NCI-H2196 (cell line): ENCODE results near the gene PFDN6.

Experiments
- DNase-seq: peaks from one replicate; lab custom pipeline; 2025; ENCODE audit not compliant: unreplicated experiment; lab: John Stamatoyannopoulos, UW

Gene PFDN6

DNA sequence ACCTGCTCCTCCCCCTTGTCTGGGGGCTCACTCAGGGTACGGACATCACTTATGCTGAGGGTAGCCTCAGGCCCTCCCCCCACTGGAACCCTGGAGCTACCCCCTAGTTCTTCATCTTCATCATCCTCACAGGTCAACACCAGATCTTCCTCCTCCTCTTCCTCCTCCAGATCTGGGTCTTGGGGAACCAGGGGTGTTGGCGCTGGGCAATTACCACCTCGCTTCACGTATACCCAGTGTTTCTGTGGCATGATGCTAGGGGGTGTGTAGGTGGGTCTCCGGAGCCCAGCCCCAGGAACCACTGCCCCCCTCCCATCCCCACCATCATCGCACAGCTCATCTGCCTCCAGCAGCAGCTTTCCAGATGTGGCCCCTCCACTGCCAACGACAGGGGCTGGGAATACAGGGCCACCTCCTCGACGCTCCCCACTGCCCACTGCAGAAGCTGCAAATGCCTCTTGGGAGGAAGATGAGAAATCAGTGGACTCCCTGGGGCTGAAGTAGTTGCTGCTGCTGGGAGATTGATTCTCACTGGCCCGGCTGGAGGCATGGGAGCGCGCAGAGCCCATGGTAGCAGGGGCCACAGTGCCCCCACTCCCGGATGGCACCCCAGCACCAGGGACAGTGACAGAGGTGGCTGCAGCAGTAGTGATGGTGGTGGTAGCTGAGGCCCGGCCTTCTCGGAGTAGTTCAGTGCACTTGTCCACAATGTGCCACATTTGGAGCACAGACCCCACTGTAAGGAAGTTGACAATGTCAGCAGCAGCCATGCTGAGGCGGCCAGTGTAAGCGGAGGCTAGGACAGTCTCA, 26.6 kb downstream of the PFDN6 start:
- DNase-seq = no peak

DNA sequence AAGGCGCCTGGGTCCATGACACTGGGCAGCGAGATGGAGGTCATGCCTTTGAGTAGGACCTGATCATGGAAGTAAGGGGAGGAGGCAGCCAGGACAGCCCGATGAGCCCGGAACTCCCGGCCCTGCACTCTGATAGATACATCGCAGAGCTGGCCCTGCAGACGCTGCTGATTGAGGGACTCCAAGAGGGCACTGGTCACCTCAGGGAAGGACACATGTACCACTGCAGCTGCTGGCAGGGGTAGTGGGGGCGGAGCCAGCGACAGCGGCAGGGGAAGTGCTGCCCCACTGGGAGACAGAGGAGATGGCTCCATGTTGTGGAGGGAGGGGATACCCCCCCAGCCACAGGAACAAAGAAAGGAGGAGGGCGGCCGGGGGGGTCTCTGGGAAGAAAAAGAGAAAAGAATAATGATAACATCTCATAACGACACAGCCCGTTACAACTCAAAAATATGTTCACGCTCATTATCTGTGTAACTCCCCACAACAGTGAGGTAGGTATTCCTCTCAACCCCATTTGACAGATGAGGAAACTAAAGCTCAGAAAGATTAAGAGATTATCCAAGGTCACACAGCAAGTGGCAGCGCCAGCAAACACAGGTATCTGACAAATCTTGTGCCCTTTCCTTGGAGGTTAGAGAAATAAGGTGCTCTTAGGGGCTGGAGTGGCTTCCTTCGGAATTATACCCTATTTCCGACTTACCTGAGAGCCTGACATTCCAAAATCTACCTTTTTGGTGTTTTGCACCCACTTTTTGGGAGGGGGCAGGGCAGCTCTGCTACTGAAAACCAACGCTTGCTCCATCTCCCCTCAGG, 27.4 kb downstream of the PFDN6 start:
- DNase-seq = no peak

DNA sequence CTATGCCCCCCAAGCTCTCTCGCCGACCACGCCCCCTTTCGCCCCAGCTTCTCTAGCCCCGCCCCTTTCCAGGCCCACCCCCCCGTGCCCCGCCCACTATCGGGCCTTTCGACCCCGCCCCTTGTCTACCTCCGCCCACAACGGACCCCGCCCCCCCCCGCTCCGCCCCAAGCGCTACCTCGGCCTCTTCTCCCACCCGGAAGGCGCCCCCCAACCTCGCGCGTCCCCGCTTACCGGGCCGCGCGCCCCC, 27.9 kb downstream of the PFDN6 start:
- DNase-seq = no peak

DNA sequence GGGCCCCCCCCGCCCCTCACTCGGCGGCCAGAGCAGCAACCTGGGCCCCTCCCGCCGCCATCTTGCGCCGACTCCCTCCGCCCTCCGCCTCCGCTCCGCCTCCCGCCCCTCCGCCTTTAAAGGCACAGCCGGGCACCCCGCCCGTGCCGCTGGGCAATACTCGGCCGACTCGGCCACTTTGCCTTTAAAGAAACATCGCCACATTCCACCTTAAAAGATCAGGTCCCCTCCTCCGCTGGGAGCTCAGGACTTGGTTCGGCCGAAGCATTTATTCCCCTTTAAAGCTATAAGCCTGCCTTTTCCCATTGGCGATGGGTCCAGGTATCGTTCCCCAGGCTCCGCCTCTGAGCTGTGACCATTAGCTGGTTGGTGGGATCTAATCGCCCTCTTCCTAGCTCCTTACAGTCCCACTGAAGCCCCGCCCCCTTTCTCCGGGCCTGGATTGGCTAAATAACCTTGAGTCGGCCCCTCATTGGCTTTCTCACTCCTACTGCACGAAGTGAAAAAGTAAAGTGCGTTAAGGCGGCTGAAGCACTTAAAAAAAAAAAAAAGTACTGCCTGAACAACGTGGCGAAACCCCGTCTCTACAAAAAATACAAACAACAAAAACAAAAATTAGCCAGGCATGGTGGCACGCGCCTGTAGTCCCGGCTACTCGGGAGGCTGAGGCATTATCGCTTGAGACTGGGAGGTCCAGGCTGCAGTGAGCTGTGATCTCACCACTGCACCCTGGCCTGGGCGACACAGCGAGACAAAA, 28.4 kb downstream of the PFDN6 start, which contains the start of gene ZBTB22:
Gene ZBTB22, minus strand, starts transcription at position 76 of the 757 bp plus-strand sequence. CDS start 828 bp downstream, outside the sequence.
- DNase-seq = peak; percentile 99

DNA sequence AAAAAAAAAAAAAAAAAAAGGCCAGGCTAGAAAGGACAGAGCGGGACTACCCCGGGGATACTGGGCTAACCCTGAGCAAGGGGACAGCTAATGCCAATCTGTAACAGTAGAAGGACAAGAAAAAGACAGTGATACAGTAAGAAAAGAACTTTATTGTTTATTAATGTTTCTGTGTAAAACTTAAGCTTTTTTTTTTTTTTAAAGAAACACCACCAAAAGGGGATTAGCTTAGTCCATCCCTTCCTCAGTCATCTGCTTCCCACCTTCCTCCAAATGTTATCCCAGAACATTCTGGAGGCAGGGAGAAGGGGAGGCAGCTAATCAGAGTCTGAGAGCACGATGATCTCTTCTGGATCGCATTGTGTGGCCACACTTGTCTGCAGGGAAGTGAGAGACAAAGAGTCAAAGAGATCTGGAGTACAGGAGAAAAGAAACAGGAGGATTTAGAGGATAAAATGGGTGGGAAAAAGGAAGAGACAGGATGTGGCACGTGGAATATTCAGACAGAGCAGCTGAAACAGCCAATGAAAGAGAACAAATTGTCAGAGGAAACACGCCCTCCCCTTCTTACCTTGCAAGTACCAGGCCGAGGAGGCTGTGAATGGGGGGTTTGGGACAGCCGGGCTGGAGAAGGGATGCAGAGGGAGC, 29.1 kb downstream of the PFDN6 start:
- DNase-seq = no peak

DNA sequence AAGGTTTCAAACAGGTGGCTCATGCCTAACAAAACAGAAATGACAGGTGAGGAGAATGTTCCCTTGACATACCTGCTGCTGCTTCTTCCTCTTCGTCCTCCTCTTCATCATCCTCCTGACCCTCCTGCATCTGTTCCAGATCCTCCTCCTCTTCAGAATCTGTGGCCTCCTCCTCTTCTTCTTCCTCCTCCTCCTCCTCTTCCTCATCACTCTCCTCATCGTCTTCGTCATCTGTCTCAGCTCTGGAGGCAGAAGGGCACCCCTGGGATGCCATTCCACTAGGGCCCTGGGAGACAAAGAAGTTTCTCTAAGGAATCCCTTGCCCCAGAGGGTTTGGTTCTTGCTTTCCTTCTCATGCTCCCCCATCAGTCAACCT, 30.5 kb downstream of the PFDN6 start:
- DNase-seq = no peak

DNA sequence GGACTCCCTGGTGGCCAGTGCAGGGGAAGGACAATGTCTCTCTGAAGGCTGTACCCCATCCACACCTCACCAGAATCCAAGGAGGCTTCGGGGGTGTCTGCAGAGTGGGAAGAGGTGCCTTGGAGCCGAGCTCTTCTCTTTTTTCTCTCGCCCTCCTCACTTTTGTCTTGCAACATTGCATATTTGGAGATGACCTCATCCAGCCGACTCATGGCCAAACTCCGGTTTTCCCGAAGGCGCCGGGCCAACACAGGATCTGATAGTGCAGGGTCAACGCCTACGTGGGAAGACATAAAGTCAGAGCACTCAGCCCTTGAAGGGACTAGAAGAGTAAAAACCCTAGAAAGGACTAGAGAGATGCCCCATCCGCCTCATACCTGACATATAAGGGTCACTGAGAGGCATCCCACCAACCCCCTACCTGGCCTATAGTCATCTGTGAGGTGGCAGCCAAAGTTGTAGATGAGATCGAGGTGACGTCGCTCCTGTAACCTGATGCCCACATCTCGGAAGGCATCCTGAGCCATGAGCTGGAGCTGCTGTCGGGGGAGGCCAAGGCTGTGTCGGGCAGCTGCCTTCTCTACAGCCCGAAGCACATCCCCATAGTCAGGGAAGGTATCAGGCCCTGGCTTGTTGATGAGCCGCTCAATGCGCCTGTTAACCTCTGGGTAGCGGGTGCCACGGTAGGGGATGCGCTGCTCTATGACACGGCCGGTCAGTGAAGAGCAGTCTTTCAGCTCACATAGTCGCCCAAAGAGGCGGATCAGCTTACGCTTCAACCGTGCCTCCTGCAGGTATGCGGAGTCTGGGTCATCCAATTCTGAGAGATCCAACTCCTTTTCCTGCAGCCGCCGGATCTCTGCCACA, 31.1 kb downstream of the PFDN6 start:
- peak; percentile 65 for DNase-seq

DNA sequence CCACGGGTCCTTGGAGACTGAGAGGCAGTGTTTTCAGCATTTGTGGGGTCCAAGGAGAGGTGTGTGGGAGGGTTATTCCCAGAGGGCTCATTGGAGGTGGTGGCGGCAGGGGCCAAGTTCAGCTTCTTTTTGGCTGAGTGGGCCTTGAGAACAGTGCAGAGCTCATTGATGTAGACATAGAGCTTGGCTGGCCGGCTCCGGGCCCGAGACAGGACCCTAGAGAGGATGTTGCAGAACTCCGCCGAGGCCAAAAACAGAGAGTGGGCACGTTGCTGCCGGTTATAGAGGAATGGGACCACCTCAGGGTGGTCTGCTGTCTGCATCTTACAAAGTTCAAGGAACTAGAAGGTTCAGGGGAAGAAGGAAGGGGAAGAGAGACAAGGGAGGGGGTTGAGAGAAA, 31.8 kb downstream of the PFDN6 start:
- DNase-seq = no peak

DNA sequence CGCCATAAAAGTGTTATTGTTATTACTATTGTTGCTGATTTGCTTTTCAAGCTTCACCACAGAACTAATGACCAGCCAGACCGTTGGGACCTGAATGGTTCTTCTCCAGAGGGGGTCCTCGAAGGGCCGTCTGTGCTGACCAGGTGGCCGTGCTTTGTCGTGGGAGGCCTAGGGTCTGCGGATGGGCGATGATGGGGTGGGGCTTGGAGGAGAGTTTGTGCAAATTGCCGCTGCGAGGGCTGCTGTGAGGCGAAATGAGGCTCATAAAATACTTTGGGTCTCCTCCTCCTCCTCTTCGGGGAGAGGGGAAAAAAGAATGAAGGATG, 34.2 kb downstream of the PFDN6 start:
- DNase-seq = no peak

DNA sequence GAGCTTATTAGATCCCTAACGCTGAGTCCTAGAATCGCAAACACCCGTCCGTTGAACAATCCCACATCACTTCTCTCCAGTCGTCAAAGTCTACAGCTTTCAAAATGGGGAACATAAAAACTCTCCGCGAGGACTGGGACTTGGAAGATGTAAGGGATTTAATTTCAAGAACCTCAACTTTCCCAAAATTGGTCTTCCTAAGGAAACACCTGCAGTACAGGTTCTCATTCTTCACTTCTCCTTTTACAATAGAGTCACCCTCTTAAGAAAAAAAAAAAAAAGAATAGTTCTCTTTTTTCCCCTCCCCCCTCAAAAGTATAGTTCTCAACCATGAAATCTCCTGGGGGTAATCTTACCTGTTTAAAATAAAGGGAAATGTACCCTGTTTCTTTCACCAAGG, 34.7 kb downstream of the PFDN6 start:
- no peak for DNase-seq

DNA sequence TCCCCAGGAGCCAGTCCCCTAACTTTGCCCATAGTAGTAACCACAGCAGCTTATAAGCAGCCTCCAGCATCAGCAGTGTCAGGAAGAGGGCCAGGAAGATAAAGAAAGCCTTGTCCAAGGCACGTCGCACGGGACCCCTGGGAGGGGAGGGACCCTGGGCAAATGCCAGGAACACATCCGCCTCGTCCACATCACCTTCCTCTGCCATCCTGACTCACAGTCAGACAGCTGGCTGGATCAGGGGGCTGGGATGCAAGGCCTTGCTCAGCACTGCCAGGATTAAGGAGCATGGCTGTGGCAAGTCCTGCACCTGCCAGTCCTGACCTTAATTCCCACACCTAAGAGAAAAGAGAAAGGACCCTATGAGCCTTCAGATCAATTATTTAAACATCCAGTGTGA, 39.7 kb downstream of the PFDN6 start:
- no peak for DNase-seq

DNA sequence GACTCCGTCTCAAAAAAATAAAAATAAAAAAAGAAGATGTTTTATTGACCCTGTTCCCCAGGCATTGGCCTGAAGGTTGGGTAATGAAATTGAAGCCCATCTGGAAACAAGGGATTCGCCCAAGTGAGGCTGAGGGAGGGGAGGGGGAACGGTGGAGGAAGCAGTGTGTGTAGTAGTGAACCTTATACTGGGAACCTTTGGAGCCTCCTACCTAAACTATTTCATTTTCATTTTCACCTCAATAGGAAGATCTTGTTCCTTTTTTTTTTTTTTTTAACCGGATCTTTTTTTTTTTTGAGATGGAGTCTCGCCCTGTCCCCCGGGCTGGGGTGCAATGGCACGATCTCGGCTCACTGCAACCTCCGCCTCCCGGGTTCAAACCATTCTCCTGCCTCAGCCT, 41.3 kb downstream of the PFDN6 start:
- DNase-seq = no peak

DNA sequence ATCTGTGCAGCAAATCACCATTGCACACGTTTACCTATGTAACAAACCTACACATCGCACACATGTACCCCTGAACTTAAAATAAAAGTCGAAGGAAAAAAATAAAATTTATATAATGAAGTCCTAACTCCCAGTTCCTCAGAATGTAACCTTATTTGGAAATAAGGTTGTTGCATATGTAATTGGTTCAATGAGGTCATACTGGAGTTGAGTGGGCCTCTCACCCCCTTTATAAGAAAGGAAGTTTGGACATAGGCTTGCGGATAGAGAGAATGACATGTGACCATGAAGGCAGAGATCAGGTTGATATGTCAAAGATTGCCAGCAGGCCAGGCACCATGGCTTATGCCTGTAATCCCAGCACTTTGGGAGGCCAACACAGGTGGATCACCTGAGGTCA, 44.3 kb downstream of the PFDN6 start:
- no peak for DNase-seq

DNA sequence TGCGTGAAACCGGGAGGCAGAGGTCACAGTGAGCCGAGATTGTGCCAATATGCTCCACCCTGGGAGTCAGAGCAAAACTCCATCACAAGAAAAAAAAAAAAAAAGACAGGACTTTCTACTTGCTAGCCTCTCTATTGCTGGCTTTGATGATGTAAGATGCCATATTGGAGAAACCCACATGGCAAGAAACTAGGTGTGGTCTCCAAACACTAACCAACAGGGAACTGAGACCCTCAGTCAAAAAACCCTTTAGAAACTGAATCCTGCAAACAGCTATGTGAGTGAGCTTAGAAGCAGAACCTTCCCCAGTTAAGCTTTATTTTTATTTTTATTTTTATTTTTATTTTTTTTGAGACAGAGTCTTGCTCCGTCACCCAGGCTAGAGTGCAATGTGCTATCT, 46.5 kb downstream of the PFDN6 start:
- no peak for DNase-seq

DNA sequence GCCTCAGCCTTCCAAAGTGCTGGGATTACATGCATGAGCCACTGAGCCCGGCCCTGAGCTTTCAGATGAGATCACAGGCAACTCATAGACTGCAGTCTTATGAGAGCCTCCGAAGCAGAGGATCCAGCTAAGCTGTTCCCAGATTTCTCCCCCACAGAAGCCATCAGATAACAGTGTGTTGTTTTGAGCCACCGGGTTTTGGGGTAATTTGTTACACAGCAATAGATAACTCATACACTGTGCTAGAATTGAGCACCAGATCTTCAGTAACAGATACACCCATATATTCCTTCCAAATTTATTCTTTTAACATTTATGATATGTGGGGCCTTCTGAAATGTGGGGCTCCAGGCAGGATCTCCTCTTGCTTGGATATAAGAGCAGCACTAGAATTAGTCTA, 47.1 kb downstream of the PFDN6 start:
- DNase-seq = no peak

DNA sequence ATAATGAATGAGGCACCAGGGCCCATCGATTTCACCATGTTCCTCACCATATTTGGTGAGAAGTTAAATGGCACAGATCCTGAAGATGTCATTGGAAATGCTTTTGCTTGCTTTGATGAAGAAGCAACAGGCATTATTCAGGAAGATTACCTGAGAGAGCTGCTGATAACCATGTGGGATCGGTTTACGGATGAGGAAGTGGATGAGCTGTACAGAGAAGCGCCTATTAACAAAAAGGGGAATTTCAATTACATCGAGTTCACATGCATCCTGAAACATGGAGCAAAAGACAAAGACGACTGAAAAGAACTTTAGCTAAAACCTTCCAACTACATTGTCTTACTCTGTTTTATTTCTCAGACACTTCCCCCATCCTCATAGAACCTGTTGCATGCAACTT, 49.8 kb downstream of the PFDN6 start:
- DNase-seq = no peak
